ENCODE results near the gene MFAP2.

MFAP2 gene

DNA sequence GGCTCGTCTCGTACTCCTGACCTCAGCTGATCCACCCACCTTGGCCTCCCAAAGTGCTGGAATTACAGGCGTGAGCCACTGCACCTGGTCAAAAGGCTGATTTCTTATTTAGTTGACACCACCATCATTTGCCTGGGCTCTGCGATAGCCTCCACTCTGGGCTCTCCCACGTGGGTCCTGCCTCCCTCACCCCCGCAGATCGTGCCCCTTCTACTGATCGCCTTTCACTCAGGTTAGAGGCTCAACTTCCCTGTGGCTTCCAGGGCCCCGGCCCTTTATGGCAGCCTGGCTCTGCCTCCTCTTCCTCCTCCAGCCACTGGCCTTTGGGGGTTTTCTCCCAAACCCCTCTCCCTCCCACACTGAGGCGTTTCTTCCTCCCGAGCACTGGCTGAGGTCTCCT, 2.5 kb upstream of the MFAP2 start:
- no peak overlapping the region for H3K27ac ChIP-seq (ENCODE audit: insufficient read depth, low read depth, low read length, poor library complexity, severe bottlenecking)
- WGBS, 2 experiments, result 76 to 79% methylated on average over 11 of the region's 11 CpGs
- no peak overlapping the region for H3K4me3 ChIP-seq (ENCODE audit: insufficient read depth, low read depth, low read length)
- no peaks in the 10 kb centered on the region for H3K9me3 ChIP-seq (ENCODE audit: control insufficient read depth, low read length)
- peaks cover 31% of the 10 kb centered on the region for H3K4me1 ChIP-seq (ENCODE audit: control insufficient read depth, insufficient read depth, low read length)
- peaks cover 4% of the 10 kb centered on the region for H3K36me3 ChIP-seq (ENCODE audit: control insufficient read depth, insufficient read depth, low read length)
- H3K27me3 ChIP-seq (ENCODE audit: control insufficient read depth, insufficient read depth, low read length, poor library complexity, severe bottlenecking), result no peaks in the 10 kb centered on the region

DNA sequence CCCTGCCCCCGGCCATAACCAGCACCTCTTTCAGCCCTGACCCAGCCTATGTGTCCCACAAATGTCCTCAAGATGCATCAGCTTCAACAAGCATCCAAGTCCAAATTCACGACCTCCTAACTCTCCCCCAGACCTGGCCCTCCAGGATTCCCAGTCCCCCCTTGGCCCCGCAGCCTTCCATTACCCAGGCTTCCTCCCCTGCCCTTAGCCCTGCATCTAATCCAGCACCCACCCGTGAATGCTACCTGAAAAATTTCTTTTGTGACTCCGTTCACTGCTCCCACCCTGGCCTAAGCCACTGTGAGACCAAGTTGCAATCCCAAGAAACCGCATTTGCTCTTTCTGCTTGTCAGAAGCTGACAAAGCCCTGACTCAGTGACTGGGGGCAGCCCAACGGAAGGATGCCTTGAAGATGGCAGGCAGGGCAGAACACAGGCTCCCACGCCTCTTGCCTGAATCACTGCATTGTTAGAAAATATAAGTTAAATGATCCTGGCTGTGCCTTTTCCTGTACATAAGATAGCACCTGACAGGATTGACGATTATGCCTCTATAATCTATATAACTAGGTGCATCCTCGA, 939 bp upstream of the MFAP2 start:
- WGBS, 2 experiments, result 78 to 82% methylated on average over 10 of the region's 10 CpGs
- Histone ChIP-seq H3K4me3 (ENCODE audit: insufficient read depth, low read depth, low read length) (no peak overlapping the region), H3K9me3 (ENCODE audit: control insufficient read depth, low read length) (no peaks in the 10 kb centered on the region), H3K4me1 (ENCODE audit: control insufficient read depth, insufficient read depth, low read length) (peaks cover 34% of the 10 kb centered on the region), H3K27me3 (ENCODE audit: control insufficient read depth, insufficient read depth, low read length, poor library complexity, severe bottlenecking) (no peaks in the 10 kb centered on the region), H3K36me3 (ENCODE audit: control insufficient read depth, insufficient read depth, low read length) (peaks cover 4% of the 10 kb centered on the region), H3K27ac (ENCODE audit: insufficient read depth, low read depth, low read length, poor library complexity, severe bottlenecking) (no peak overlapping the region)

DNA sequence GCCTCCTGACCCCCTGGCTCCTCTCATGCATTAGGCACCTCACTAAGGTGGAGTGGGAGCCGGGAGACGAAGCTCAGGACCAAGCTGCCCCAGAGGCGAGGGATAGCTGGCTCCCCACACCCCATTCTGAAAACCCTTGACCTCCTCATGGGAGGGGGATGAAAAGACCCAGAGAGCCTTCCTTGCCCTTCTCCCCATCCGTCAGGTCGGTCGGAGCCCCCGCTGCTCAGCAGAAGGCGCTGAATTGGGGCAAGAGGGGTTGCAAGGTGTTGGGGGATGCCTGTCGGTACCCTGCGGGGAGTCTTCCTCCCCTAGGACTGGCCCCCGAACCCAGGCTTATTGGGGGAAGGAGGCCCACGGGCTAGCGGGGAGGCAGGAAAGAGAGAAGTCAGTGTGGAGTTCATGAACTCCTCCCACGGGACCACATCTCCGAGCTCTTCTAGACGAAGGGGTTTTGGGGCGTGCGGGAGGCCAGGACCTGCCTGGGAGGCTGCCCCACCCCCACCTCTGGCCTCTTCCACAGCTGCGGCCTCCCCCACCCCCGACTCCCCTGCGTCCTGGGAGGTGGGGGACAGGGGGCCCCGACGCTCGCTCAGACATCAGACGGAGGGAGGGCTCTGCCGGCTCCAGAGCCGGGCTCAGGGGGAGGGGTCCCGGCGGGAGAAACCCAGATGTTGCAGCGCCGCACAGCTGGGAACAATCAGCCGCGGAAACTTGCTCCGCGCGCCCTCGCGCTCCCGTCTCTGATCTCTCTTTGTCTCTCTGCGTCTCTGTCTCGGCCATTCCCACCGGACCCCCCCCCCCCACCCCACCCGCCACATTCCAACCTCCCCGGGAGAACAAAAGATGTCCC, 719 bp downstream of the MFAP2 start:
- Histone ChIP-seq H3K36me3 (ENCODE audit: control insufficient read depth, insufficient read depth, low read length) (no peaks in the 10 kb centered on the region), H3K9me3 (ENCODE audit: control insufficient read depth, low read length) (no peaks in the 10 kb centered on the region), H3K27ac (ENCODE audit: insufficient read depth, low read depth, low read length, poor library complexity, severe bottlenecking) (peak overlapping the region; percentile 73), H3K27me3 (ENCODE audit: control insufficient read depth, insufficient read depth, low read length, poor library complexity, severe bottlenecking) (no peaks in the 10 kb centered on the region), H3K4me1 (ENCODE audit: control insufficient read depth, insufficient read depth, low read length) (peaks cover 34% of the 10 kb centered on the region), H3K4me3 (ENCODE audit: insufficient read depth, low read depth, low read length) (peak overlapping the region; percentile 74)
- 1 to 2% methylated on average over 43 of the region's 44 CpGs for WGBS, 2 experiments

DNA sequence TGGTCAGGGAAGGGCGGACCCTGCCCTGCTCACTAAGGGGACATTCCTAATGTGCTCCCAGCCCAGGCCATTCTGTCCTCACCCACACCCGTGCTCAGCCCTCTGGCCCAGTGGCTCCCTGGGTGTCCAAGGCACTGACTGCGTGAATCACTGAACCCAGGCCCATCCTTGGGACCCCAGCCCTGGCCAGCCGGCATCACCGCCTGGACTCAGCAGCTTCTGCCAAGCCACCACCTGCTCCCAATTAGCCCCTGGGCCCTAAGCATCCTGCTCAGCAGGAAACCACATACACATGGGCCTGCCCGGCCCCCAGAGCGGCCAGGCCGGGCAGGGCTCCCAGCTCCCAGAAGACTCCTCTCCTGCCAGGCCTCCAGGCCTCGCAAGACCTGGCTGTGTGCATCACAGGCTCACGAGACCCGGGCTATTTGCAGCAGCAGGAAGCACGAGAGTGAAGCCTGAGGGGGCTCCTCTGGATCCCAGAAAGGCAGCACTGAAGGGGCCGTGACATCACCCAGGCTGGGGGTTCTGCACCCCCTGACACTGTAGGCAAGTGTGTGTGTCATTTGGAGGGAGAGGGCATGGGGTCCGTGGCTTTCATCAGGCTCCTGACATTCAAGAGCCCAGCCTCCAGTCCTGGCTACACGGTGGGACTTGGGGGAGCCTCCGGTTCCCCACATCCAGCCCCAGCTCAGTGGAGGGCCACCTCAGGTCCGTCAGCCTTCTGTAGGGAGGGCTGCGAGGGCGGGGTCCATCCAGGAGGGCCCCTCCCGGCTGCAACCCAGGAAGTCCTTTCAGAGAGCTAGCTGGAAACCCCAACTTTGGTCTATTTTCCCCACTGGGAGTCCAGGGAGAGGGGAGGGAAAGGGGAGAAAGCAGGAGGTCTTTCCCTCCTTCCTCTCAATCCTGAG, 1.6 kb downstream of the MFAP2 start:
- H3K4me3 ChIP-seq (ENCODE audit: insufficient read depth, low read depth, low read length), result peak overlapping the region; percentile 74
- no peaks in the 10 kb centered on the region for H3K36me3 ChIP-seq (ENCODE audit: control insufficient read depth, insufficient read depth, low read length)
- 44 to 46% methylated on average over 20 of the region's 20 CpGs for WGBS, 2 experiments
- peaks cover 34% of the 10 kb centered on the region for H3K4me1 ChIP-seq (ENCODE audit: control insufficient read depth, insufficient read depth, low read length)
- H3K27ac ChIP-seq (ENCODE audit: insufficient read depth, low read depth, low read length, poor library complexity, severe bottlenecking), result no peak overlapping the region
- H3K27me3 ChIP-seq (ENCODE audit: control insufficient read depth, insufficient read depth, low read length, poor library complexity, severe bottlenecking), result no peaks in the 10 kb centered on the region
- H3K9me3 ChIP-seq (ENCODE audit: control insufficient read depth, low read length), result no peaks in the 10 kb centered on the region

DNA sequence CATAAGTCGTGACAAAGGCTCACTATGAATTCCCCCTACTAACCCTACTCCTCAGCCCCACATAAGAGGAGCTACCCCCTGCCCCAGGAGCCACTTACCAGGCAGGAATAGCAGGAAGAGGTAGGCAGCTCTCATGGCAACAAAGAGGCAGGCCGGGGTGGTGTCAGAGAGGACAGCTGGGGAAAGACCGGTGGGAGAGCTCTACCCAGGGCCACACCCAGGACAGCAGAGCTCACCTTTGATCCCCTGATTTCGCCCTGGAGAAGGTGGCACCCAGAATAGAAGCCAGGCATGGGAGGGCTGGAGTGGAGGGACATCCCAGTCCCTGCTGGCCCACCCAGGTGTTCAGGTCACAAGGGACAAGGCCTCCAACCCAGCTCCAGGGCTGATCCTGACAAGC, 2.3 kb downstream of the MFAP2 start:
- Histone ChIP-seq H3K36me3 (ENCODE audit: control insufficient read depth, insufficient read depth, low read length) (peaks cover 4% of the 10 kb centered on the region), H3K27ac (ENCODE audit: insufficient read depth, low read depth, low read length, poor library complexity, severe bottlenecking) (no peak overlapping the region), H3K4me3 (ENCODE audit: insufficient read depth, low read depth, low read length) (peak overlapping the region; percentile 74), H3K4me1 (ENCODE audit: control insufficient read depth, insufficient read depth, low read length) (peaks cover 30% of the 10 kb centered on the region), H3K9me3 (ENCODE audit: control insufficient read depth, low read length) (no peaks in the 10 kb centered on the region), H3K27me3 (ENCODE audit: control insufficient read depth, insufficient read depth, low read length, poor library complexity, severe bottlenecking) (no peaks in the 10 kb centered on the region)
- 81 to 87% methylated on average over 4 of the region's 4 CpGs for WGBS, 2 experiments

DNA sequence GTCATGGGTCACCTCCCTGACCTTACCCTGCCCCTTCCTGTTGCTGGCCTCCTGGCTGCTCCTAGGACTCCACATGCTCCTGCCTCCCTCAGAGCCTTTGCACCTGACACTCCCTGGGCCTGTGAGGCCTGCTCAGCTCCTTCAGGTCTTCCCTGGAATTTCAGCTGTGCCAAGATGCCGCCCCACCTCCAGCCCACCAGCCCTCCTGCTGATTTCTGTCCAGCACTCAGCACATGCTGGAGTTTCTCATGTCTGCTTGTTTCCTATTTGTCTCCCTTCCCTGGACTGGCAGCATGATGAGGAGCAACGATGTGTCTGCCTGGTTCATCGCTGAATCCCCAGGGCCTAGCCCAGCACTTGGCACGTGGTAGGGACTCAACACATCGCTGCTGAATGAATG, 3.0 kb downstream of the MFAP2 start:
- Histone ChIP-seq H3K4me3 (ENCODE audit: insufficient read depth, low read depth, low read length) (no peak overlapping the region), H3K9me3 (ENCODE audit: control insufficient read depth, low read length) (no peaks in the 10 kb centered on the region), H3K36me3 (ENCODE audit: control insufficient read depth, insufficient read depth, low read length) (peaks cover 6% of the 10 kb centered on the region), H3K27me3 (ENCODE audit: control insufficient read depth, insufficient read depth, low read length, poor library complexity, severe bottlenecking) (no peaks in the 10 kb centered on the region), H3K27ac (ENCODE audit: insufficient read depth, low read depth, low read length, poor library complexity, severe bottlenecking) (no peak overlapping the region), H3K4me1 (ENCODE audit: control insufficient read depth, insufficient read depth, low read length) (peaks cover 30% of the 10 kb centered on the region)
- 91 to 92% methylated on average over 5 of the region's 5 CpGs for WGBS, 2 experiments

DNA sequence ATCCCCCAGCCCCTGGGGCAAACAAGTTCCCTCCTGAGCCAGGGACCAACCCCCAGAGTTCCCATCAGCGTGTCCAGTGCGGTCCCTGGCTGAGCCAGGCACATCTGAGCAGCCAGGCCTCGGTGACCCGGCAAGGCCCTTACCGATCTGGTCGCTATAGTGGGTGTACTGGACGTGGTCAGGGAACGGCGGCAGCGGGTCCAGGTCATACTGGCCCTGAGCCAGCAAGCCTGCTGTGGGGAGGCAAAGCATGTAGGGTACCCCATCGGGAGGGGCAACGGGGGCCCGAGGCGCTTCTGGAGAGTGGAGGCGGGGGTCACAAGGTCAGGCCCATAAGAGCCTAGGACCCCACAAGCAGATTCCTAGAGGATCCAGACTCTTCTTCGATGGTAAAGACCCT, 3.5 kb downstream of the MFAP2 start:
- Histone ChIP-seq H3K27ac (ENCODE audit: insufficient read depth, low read depth, low read length, poor library complexity, severe bottlenecking) (no peak overlapping the region), H3K9me3 (ENCODE audit: control insufficient read depth, low read length) (no peaks in the 10 kb centered on the region), H3K4me3 (ENCODE audit: insufficient read depth, low read depth, low read length) (no peak overlapping the region), H3K27me3 (ENCODE audit: control insufficient read depth, insufficient read depth, low read length, poor library complexity, severe bottlenecking) (no peaks in the 10 kb centered on the region), H3K36me3 (ENCODE audit: control insufficient read depth, insufficient read depth, low read length) (peaks cover 6% of the 10 kb centered on the region), H3K4me1 (ENCODE audit: control insufficient read depth, insufficient read depth, low read length) (peaks cover 31% of the 10 kb centered on the region)
- WGBS, 2 experiments, result 88% methylated on average over 16 of the region's 16 CpGs

DNA sequence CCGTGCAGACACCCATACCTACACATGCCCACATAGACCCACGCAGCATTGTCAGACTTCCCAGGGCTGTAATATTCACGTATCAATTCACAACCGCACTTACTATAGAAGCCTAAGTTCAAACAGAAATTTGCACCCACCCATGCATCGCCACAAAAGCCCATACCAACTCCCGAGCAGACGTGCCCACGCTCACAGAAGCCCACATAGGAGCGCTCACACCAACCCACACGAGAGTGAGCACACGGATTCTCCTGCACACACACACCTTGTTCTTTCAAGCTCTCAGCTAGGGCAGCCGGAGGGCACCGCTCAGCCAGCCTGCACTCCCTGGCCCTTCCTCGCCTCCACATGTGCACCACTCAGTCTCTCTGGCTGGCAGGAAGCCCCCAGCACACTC, 4.6 kb downstream of the MFAP2 start:
- H3K9me3 ChIP-seq (ENCODE audit: control insufficient read depth, low read length), result no peaks in the 10 kb centered on the region
- peaks cover 35% of the 10 kb centered on the region for H3K4me1 ChIP-seq (ENCODE audit: control insufficient read depth, insufficient read depth, low read length)
- WGBS, 2 experiments, result 95 to 96% methylated on average over 14 of the region's 14 CpGs
- H3K27me3 ChIP-seq (ENCODE audit: control insufficient read depth, insufficient read depth, low read length, poor library complexity, severe bottlenecking), result no peaks in the 10 kb centered on the region
- H3K27ac ChIP-seq (ENCODE audit: insufficient read depth, low read depth, low read length, poor library complexity, severe bottlenecking), result no peak overlapping the region
- H3K36me3 ChIP-seq (ENCODE audit: control insufficient read depth, insufficient read depth, low read length), result peaks cover 6% of the 10 kb centered on the region
- no peak overlapping the region for H3K4me3 ChIP-seq (ENCODE audit: insufficient read depth, low read depth, low read length)

DNA sequence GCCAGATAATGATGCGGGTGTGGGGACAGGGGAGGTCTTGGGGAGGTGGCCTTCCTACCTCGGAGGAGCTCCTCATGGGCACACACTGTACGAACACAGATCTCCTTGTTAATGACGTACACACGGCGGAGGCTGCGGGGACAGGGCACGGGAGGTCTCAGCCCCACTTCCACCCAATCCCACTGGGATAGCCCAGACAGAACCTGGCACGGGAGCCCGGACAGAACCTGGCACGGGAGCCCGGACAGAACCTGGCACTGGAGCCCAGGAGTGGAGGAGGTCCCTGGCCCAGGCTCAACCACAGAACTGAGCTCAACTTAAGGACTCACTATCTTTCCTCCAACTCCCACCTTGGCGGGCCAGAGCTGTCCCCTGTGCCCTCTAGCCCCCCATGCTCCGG, 5.2 kb downstream of the MFAP2 start:
- WGBS, 2 experiments, result 94 to 96% methylated on average over 14 of the region's 14 CpGs
- Histone ChIP-seq H3K27ac (ENCODE audit: insufficient read depth, low read depth, low read length, poor library complexity, severe bottlenecking) (no peak overlapping the region), H3K36me3 (ENCODE audit: control insufficient read depth, insufficient read depth, low read length) (peaks cover 6% of the 10 kb centered on the region), H3K4me1 (ENCODE audit: control insufficient read depth, insufficient read depth, low read length) (peaks cover 35% of the 10 kb centered on the region), H3K9me3 (ENCODE audit: control insufficient read depth, low read length) (no peaks in the 10 kb centered on the region), H3K27me3 (ENCODE audit: control insufficient read depth, insufficient read depth, low read length, poor library complexity, severe bottlenecking) (no peaks in the 10 kb centered on the region), H3K4me3 (ENCODE audit: insufficient read depth, low read depth, low read length) (no peak overlapping the region)

DNA sequence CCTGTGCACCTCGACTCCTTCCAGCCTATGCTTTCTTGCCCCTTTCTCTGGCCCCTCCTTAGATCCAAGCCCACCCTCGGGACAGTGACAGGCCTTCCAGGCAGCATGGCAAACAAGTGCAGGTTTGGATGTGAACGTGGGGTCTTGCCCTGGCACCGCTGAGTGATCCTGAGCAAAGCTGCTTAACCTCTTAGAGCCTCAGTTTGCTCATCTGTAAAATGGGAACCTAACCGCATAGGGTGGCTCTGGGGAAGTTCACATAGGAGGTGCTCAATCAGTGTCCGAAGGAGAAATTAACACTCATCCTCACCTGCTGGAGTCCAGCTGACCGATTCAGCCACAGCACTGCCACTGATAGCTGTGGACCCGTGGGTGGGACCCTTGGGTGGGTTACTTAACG, 7.2 kb downstream of the MFAP2 start:
- H3K27ac ChIP-seq (ENCODE audit: insufficient read depth, low read depth, low read length, poor library complexity, severe bottlenecking), result no peak overlapping the region
- WGBS, 2 experiments, result 93 to 94% methylated on average over 9 of the region's 9 CpGs

More for the DNA sequence above, 7.2 kb downstream of the MFAP2 start:
- Histone ChIP-seq H3K4me1 (ENCODE audit: control insufficient read depth, insufficient read depth, low read length) (peaks cover 24% of the 10 kb centered on the region), H3K27me3 (ENCODE audit: control insufficient read depth, insufficient read depth, low read length, poor library complexity, severe bottlenecking) (no peaks in the 10 kb centered on the region), H3K9me3 (ENCODE audit: control insufficient read depth, low read length) (no peaks in the 10 kb centered on the region), H3K4me3 (ENCODE audit: insufficient read depth, low read depth, low read length) (no peak overlapping the region), H3K36me3 (ENCODE audit: control insufficient read depth, insufficient read depth, low read length) (peaks cover 8% of the 10 kb centered on the region)
